Measurements from ENCODE around the gene CEP112. TPM values are rescaled to one million over a fixed set of nuclear protein-coding genes. Genes with fewer than 3 reads are reported as not detected.

Gene CEP112
- total and polyA plus RNA-seq, 4 donors = 1.1 to 4.9 (median 1.4) TPM

GRCh38 chr17:66190738-66191592 lies 968 bp downstream of the CEP112 start:
- H3K36me3 ChIP-seq (ENCODE audit: control insufficient read depth in 4 of 4, insufficient read depth in 3 of 4, low read depth in 1 of 4, low read length in 3 of 4) = no peaks in the 10 kb centered on the region
- 54% methylated on average over 16 of the region's 16 CpGs for WGBS
- H3K9me3 ChIP-seq (ENCODE audit: control insufficient read depth in 4 of 4, low read length in 3 of 4) = no peaks in the 10 kb centered on the region
- peak overlapping the region; percentile 25 to 40 for H3K27ac ChIP-seq (ENCODE audit: low read depth in 1 of 2, low read length in 2 of 2)
- peak in 1 of 2 donors; percentile 9 for TF ChIP-seq RXRA (IDR thresholded peaks at IDR 0.05)
- no peak for TF ChIP-seq HNF4G (IDR thresholded peaks at IDR 0.05)
- no peak for TF ChIP-seq CTCF (IDR thresholded peaks at IDR 0.05; ENCODE audit: low read depth, low read length, missing input control)
- TF ChIP-seq ATF3 (IDR thresholded peaks at IDR 0.05) = no peak
- TF ChIP-seq REST (IDR thresholded peaks at IDR 0.05) = no peak
- no peak for TF ChIP-seq HNF4A (conservative IDR thresholded peaks at IDR 0.05)
- no peaks in the 10 kb centered on the region for H3K27me3 ChIP-seq (ENCODE audit: control insufficient read depth in 4 of 4, insufficient read depth in 4 of 4, low read length in 3 of 4)
- H3K4me1 ChIP-seq (ENCODE audit: control insufficient read depth in 4 of 4, insufficient read depth in 4 of 4, low read length in 3 of 4) = peaks cover 0 to 12% (median 6%) of the 10 kb centered on the region in 4 donors
- no peak for DNase-seq (ENCODE audit: low spot score)
- H3K9ac ChIP-seq (ENCODE audit: low read depth in 1 of 2, low read length in 2 of 2) = peak overlapping the region; percentile 5 to 72
- H3K4me3 ChIP-seq (ENCODE audit: low read depth in 1 of 3, low read length in 3 of 3) = peak overlapping the region; percentile 50 to 86 (median 59)

- 93% methylated on average over 2 of the region's 2 CpGs for WGBS
- DNase-seq (ENCODE audit: low spot score) = no peak
- TF ChIP-seq REST (IDR thresholded peaks at IDR 0.05) (no peak), CTCF (IDR thresholded peaks at IDR 0.05; ENCODE audit: low read depth, low read length, missing input control) (no peak), RXRA (IDR thresholded peaks at IDR 0.05) (no peak), SP1 (IDR thresholded peaks at IDR 0.05) (no peak), HNF4G (IDR thresholded peaks at IDR 0.05) (no peak), GABPA (IDR thresholded peaks at IDR 0.05 in 1 of 2, conservative IDR thresholded peaks at IDR 0.05 in 1 of 2) (no peak), FOXA2 (IDR thresholded peaks at IDR 0.05) (no peak), RAD21 (IDR thresholded peaks at IDR 0.05) (no peak), YY1 (IDR thresholded peaks at IDR 0.05) (no peak), EGR1 (IDR thresholded peaks at IDR 0.05; ENCODE audit: low read depth in 2 of 2) (no peak), ATF3 (IDR thresholded peaks at IDR 0.05) (no peak), NR2F2 (IDR thresholded peaks at IDR 0.05) (no peak), MAX (IDR thresholded peaks at IDR 0.05) (no peak), FOXA1 (IDR thresholded peaks at IDR 0.05) (no peak)
Observed at GRCh38 chr17:66187718-66188117, 4.2 kb downstream of the CEP112 start.

More at GRCh38 chr17:66187718-66188117, 4.2 kb downstream of the CEP112 start:
- Histone ChIP-seq H3K36me3 (ENCODE audit: control insufficient read depth in 4 of 4, insufficient read depth in 3 of 4, low read depth in 1 of 4, low read length in 3 of 4) (no peaks in the 10 kb centered on the region), H3K27ac (ENCODE audit: low read depth in 1 of 2, low read length in 2 of 2) (no peak overlapping the region), H3K27me3 (ENCODE audit: control insufficient read depth in 4 of 4, insufficient read depth in 4 of 4, low read length in 3 of 4) (no peaks in the 10 kb centered on the region), H3K4me1 (ENCODE audit: control insufficient read depth in 4 of 4, insufficient read depth in 4 of 4, low read length in 3 of 4) (peaks cover 0 to 12% (median 6%) of the 10 kb centered on the region in 4 donors), H3K9ac (ENCODE audit: low read depth in 1 of 2, low read length in 2 of 2) (no peak overlapping the region), H3K4me3 (ENCODE audit: low read depth in 1 of 3, low read length in 3 of 3) (no peak overlapping the region), H3K9me3 (ENCODE audit: control insufficient read depth in 4 of 4, low read length in 3 of 4) (no peaks in the 10 kb centered on the region)

All from liver (tissue), 9 donors.